Fibroblast of lung (primary cell): ENCODE data around the gene ANKRD44.

Experiments
- EZH2 ChIP-seq: IDR thresholded peaks from 2 replicates; pipeline ENCODE4 v1.5.1; 2012; ENCODE audit warnings: low read length, control low read depth, mild to moderate bottlenecking; ENCODE audit errors: missing control alignments
- TF ChIP-seq, protein P1 (sequence below), 2 donors: IDR thresholded peaks in 1 of 2; conservative IDR thresholded peaks in 1 of 2; 1 replicate in 1 of 2; 2 replicates in 1 of 2; pipeline ENCODE4 v1.5.1; 2011 to 2012; ENCODE audit warnings: low read length in 2 of 2, control low read depth in 1 of 2, inconsistent platforms in 1 of 2, low read depth in 1 of 2, mild to moderate bottlenecking in 1 of 2

DNA sequence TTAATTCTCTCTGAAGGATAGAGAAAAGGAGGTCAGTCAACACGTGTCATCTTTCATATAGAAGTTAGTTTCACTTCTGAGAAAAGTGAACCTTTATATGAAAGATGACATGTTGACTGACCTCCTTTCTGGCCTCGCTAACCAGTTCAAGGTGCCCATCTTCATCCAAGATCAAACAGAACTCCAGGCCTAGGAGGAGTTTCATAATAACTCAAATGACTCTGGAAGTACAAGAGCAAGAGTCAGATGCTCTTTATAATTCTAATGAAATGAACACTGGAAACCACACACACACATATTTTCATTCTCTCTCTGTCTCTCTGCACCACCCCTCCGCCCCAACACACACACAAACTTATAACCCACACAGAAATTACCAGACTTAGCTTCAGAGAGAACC is 16.3 kb downstream of the ANKRD44 start:
- TF ChIP-seq, protein P1, sequence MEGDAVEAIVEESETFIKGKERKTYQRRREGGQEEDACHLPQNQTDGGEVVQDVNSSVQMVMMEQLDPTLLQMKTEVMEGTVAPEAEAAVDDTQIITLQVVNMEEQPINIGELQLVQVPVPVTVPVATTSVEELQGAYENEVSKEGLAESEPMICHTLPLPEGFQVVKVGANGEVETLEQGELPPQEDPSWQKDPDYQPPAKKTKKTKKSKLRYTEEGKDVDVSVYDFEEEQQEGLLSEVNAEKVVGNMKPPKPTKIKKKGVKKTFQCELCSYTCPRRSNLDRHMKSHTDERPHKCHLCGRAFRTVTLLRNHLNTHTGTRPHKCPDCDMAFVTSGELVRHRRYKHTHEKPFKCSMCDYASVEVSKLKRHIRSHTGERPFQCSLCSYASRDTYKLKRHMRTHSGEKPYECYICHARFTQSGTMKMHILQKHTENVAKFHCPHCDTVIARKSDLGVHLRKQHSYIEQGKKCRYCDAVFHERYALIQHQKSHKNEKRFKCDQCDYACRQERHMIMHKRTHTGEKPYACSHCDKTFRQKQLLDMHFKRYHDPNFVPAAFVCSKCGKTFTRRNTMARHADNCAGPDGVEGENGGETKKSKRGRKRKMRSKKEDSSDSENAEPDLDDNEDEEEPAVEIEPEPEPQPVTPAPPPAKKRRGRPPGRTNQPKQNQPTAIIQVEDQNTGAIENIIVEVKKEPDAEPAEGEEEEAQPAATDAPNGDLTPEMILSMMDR (conservative IDR thresholded peaks at IDR 0.05 in 1 of 2, IDR thresholded peaks at IDR 0.05 in 1 of 2; ENCODE audit: low read depth in 1 of 2, low read length in 2 of 2): no peak
- no peak for TF ChIP-seq EZH2
